Adipose tissue (tissue), 3 donors: ENCODE results near the gene C16orf87. TPM values are rescaled to one million over a fixed set of nuclear protein-coding genes. Genes with fewer than 3 reads are reported as not detected.

Experiments used
- H3K27ac ChIP-seq: one replicate; pipeline ENCODE4 v1.5.1; 2013; ENCODE audit warnings: low read depth, low read length
- WGBS, 3 donors: extraction: QIAGEN DNeasy Blood & Tissue Kit; methylation state at CpG; one replicate each; pipeline ENCODE4 v1.1.7; 2013; 5-methylcytosine and 5-hydroxymethylcytosine counted together
- polyA plus RNA-seq, 3 donors: library from polyadenylated mRNA; stranded (reverse); fragments of 200-250 nt; gene quantifications; one replicate each; pipeline ENCODE4 v1.2.3, GENCODE V29; 2013
- donor health status: healthy with polysubstance abuse.
- donor health status: Bipolar disorder and iron deficiency.
- donor health status: healthy.

C16orf87 gene
- polyA plus RNA-seq, 3 donors: 1.8 to 5.3 (median 2.9) TPM

GRCh38 chr16:46782320-46782719 is 48.7 kb downstream of the C16orf87 start:
- no peak overlapping the region for H3K27ac ChIP-seq
- 87 to 95% (median 92%) methylated on average over 2 of the region's 2 CpGs for WGBS, 3 donors

- H3K27ac ChIP-seq: no peak overlapping the region
- 88 to 90% (median 89%) methylated on average over 12 of the region's 12 CpGs for WGBS, 3 donors
These were observed 53.2 kb downstream of the C16orf87 start for GRCh38 chr16:46777804-46778203.

GRCh38 chr16:46775214-46775613 is 55.8 kb downstream of the C16orf87 start:
- WGBS, 3 donors: 85 to 89% (median 88%) methylated on average over 4 of the region's 4 CpGs
- H3K27ac ChIP-seq: no peak overlapping the region

- no peak overlapping the region for H3K27ac ChIP-seq
- 66 to 92% (median 78%) methylated on average over 3 of the region's 3 CpGs for WGBS, 3 donors
These were observed 56.2 kb downstream of the C16orf87 start for GRCh38 chr16:46774743-46775177.

GRCh38 chr16:46772463-46772862 is 58.5 kb downstream of the C16orf87 start:
- WGBS, 3 donors: 76 to 85% (median 79%) methylated on average over 4 of the region's 4 CpGs
- no peak overlapping the region for H3K27ac ChIP-seq

GRCh38 chr16:46768809-46769208 is 62.2 kb downstream of the C16orf87 start:
- no peak overlapping the region for H3K27ac ChIP-seq
- 63 to 79% (median 75%) methylated on average over 8 of the region's 8 CpGs for WGBS, 3 donors

- WGBS, 3 donors: 45 to 82% (median 64%) methylated on average over 7 of the region's 7 CpGs
- no peak overlapping the region for H3K27ac ChIP-seq
These were observed 65.9 kb downstream of the C16orf87 start for GRCh38 chr16:46765050-46765449.

- WGBS, 3 donors: 63 to 75% (median 64%) methylated on average over 12 of the region's 12 CpGs
- no peak overlapping the region for H3K27ac ChIP-seq
These were observed 67.8 kb downstream of the C16orf87 start for GRCh38 chr16:46763147-46763546.

GRCh38 chr16:46762583-46762982 is 68.4 kb downstream of the C16orf87 start:
- 66 to 83% (median 72%) methylated on average over 3 of the region's 3 CpGs for WGBS, 3 donors
- H3K27ac ChIP-seq: no peak overlapping the region

GRCh38 chr16:46759309-46759708 is 71.7 kb downstream of the C16orf87 start:
- H3K27ac ChIP-seq: no peak overlapping the region
- 88 to 90% (median 89%) methylated on average over 5 of the region's 5 CpGs for WGBS, 3 donors

GRCh38 chr16:46757339-46758050 is 73.5 kb downstream of the C16orf87 start:
- H3K27ac ChIP-seq: no peak overlapping the region
- WGBS, 3 donors: 15 to 48% (median 44%) methylated on average over 21 of the region's 21 CpGs

GRCh38 chr16:46756772-46757171 is 74.2 kb downstream of the C16orf87 start:
- H3K27ac ChIP-seq: no peak overlapping the region
- 77 to 81% (median 79%) methylated on average over 11 of the region's 11 CpGs for WGBS, 3 donors

- H3K27ac ChIP-seq: no peak overlapping the region
- 82 to 92% (median 87%) methylated on average over 5 of the region's 5 CpGs for WGBS, 3 donors
These were observed 78.0 kb downstream of the C16orf87 start for GRCh38 chr16:46753015-46753414.

- no peak overlapping the region for H3K27ac ChIP-seq
- WGBS, 3 donors: 78 to 88% (median 79%) methylated on average over 7 of the region's 7 CpGs
These were observed 79.6 kb downstream of the C16orf87 start for GRCh38 chr16:46751381-46751780.

- no peak overlapping the region for H3K27ac ChIP-seq
- 64 to 70% (median 67%) methylated on average over 20 of the region's 20 CpGs for WGBS, 3 donors
These were observed 81.9 kb downstream of the C16orf87 start for GRCh38 chr16:46748775-46749705.

- no peak within 1 kb of the TSS for H3K27ac ChIP-seq
- 77 to 80% (median 79%) methylated on average over 25 of the region's 25 CpGs for WGBS, 3 donors
These were observed 83.0 kb downstream of the C16orf87 start, which contains the start of gene MYLK3 for GRCh38 chr16:46747777-46748651. Gene MYLK3, minus strand, starts transcription at chr16:46748344. Its CDS starts 151 bp downstream, at chr16:46748193.

- H3K27ac ChIP-seq: no peak overlapping the region
- 83 to 84% (median 84%) methylated on average over 15 of the region's 15 CpGs for WGBS, 3 donors
These were observed 83.9 kb downstream of the C16orf87 start for GRCh38 chr16:46746821-46747776.
